ENCODE measurements around the gene PKDCC. TPM values are rescaled to one million over a fixed set of nuclear protein-coding genes. Genes with fewer than 3 reads are reported as not detected.
A peak's percentile ranks its signal among the peaks of the same experiment; 100 is the strongest.

The PKDCC gene
- polyA plus RNA-seq, 1 donor = 363 TPM

GRCh38 chr2:42048299-42049220 is 739 bp downstream of the PKDCC start:
- no peak for DNase-seq

DNA sequence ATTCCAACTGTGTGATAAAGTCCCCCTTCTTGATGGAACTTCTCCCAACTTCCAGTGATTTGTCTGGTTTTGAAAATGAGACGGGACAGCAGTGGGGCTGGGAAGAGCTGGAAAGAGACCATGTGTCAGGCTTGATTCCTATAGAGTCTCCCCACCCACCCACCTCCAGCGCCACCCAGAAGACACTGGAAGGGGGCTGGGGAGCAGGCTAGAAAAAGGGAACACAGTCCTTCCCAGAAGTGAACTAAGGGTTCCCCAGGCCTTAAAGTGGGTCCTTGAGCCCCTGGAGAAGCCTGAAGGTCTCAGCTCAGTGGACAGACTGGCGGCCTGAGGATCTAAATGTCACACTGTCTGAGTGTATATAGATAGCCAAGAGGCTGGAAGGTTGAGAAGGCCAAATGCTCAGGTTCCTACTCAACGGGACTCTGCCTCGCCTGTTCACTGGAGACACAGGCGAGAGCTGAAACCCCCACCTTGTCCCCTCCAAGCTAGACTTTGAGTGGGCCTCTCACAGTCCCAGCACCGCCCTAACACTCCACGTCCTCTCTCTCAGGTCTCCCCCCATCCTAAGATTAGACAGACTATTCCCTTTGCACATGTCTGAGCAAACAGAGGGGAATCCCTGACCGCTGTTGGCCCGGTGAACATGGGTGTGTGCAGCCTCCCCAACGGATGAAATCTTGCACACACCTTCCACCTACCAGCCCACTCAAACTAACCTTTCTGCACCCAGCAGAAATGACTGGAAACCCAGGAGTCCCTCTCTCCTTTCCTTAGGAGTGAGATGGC is 1.6 kb downstream of the PKDCC start:
- DNase-seq = no peak

- DNase-seq = no peak
Measured at GRCh38 chr2:42050010-42050702, 2.3 kb downstream of the PKDCC start.

- no peak for DNase-seq
Measured at GRCh38 chr2:42050703-42051542, 3.1 kb downstream of the PKDCC start.

DNA sequence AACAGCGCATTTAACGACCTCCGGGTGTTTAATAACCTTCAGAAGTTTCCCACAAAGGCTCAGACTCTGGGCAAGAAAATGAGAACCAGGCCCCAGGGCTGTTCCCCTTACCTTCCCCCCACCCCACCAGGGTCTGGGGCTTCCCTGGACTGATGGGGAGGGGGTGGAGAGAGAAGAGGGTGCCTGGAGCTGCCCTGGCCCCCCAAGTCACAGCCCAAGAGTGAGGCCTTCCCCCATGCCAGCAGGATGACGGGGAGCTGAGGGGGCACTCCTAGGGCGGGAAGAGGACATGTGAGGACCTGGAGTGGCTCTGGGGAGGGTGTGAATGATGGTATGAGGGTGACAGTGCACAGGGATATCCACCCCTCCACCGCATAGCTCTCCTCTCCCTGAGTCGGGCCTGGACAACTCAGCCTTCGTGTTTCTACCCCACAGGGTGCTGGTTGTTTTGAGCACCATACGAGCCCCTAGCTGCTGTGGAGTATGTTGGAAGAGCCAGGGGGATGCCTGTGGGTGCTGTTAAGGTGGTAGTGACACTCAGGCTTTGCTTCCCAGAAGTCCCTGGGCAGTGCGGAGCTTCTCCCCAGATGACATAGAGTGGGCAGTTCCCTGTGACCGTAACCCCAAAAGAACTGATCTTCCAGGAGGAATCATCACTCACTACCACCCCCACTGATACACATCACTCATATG is 3.9 kb downstream of the PKDCC start:
- DNase-seq = no peak

GRCh38 chr2:42052702-42053481 is 5.1 kb downstream of the PKDCC start:
- no peak for DNase-seq

DNA sequence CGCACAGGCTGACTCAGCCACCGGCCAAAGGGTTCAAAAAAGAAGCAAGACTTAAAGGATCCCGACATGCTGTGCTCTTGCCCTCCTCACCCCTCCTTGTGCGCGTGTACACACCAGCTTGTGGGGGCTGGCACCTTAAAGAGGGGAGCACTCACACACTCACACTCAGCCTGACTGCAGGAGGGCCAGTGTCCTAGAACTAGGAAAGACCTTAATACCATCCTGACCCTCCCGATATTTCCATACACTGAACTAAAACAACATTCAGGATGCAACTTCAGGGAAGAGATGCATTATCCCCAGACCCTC is 5.6 kb downstream of the PKDCC start:
- DNase-seq = no peak

- DNase-seq = no peak
Measured at GRCh38 chr2:42053791-42054701, 6.2 kb downstream of the PKDCC start.

DNA sequence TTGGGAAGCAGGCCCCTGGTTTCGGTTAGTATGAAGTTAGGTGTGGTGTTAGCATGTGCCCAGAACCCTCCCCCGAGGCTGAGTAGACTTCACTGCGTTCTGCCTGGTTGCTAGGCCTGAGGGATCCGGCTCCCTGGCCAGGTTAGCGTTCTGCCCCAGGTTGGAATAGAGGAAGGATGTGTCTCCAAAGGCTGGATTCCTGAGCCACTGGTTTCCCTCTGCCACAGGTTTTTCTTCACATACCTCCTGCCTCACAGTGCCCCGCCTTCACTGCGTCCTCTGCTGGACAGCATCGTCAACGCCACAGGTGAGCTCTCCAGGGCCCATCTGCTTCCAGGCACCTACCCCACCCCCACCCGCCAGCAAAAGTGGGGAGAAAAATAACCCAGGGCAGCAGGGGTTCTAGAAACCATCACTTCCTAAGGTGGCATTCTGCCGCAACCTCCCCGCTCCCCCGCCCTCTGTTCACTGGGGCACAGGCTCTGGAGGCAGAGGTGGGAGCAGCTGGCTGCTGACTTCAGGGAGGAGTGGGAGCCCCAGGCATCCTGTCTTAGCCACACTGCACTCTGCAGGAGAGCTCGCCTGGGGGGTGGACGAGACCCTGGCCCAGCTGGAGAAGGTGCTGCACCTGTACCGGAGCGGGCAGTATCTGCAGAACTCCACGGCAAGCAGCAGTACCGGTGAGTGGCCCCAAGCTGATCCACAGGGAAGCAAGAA is 7.1 kb downstream of the PKDCC start:
- DNase-seq = no peak

DNA sequence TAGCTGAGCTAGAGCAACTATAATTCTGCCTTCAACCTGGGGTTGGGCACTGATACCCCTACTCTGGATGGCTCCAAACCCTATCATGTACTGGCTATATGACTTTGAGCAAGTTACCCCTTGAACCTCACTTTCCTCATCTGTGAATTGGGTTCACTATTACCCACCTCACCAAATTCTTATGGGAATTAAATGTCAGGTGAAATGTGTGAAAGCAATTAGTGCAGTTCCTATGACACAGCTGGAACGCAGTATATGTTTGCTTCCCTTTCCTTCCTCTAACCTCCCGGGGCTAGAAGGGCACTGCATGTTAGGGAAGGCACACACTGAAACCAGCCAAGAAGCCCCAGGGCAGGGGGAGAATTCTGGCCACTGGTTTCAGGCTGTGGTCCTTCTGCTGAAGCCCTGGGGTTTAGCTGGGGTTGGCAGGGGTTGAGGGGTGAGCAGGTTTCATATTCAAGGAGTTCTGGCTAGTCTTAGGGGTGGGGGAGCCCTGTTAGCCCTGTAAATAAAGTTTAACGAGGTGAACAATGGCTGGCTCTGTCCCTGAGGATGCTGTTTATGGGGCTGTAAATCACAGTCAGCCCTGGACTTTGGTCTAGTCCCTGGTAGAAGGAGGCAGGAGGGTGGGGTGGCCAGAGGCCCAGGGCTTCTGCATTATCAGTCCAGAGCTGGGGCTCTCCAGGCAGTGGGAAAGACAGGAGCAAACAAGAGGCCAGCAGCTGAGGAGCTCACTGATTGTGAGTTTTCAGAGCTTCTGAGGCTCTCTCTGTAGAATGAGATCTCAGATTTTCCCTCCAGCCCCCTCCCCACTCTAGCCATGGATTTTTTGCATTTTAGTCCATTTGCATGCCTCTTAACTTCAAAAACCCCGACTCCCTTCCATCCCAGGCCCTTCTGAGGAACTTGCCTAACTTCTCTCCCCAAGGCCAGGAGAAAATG is 8.0 kb downstream of the PKDCC start:
- DNase-seq = peak; percentile 80

- DNase-seq = no peak
Measured at GRCh38 chr2:42057159-42057901, 9.5 kb downstream of the PKDCC start.

DNA sequence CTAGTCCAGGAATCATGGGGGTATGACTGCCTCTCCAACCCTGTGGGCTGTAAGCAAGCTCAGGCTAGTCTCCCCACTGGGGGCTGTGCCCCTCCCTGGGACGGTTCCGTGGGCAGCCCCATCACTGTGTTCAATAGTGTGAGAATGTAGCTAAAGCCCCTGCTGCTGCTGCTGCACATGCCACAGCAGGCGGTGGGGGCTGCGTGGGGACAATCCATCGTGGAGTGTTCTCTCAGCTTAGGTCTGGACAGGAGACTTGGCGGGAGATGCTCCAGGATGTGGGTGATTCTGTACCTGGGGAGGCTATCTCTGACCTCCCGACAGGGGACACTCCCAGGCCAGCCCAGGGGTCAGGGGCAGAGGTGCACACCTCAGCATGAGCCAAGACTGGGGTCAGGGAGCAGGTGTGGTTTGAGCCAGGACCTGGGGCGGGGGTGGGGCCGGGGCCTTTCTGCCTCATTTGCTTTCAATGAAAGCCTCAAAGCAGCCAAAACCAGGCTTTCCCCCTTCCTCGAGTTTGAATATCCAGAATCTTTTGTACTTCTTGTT is 10.2 kb downstream of the PKDCC start:
- no peak for DNase-seq

- DNase-seq = no peak
Measured at GRCh38 chr2:42059261-42059898, 11.6 kb downstream of the PKDCC start.

- DNase-seq = no peak
Measured at GRCh38 chr2:42060028-42060427, 12.2 kb downstream of the PKDCC start.

DNA sequence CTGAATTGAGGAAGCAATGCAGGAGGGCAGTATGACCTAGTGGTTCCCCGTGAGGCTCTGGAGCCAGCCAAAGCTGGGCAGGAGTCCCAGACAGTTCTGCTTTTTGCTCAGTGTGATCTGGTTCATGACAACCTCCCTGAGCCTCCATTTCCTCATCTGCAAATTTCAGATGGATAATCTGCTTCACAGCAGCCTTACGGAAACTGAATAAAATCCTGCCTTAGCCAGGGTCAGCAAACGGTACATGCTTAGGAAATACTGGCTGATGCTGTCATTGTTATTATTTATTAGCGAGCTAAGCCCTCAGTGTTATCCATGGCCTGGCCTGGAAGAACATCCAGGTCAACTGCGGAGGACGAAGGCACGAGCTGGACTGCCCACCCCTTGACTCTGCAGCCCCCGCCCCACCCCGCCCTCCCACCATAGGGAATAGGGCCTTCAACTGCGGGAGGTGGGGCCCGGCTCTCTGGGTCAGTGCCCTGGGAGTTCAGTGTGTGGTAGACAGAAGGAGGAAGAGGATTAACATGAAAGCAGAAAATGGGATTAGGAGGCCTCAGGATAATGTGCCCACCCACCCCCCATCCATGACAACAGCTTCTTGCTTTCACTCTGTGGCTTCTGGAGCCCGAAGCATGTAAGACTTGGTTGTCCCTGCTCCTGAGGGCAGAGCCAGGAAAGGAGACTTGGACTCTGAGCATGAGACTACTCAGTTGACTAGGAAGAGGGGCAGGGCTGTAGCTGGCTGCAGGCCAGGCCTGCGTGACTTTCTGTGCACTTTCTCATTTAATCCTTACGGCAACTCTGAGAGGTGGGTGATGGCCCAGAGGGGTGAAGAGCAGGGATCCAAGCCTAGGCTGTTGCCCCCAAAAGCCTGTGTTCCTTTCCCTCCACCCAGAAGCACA is 13.1 kb downstream of the PKDCC start:
- no peak for DNase-seq

Data from left kidney (tissue), 2 donors.